Stimulated activated effector memory CD8-positive, alpha-beta T cell treated with anti-CD3 and anti-CD28 coated beads, Interleukin-12 subunit alpha, Interleukin-12 subunit beta, amount 100 ng/mL, for 72 hours (primary cell): ENCODE results near the gene DCLRE1C.
A peak's percentile ranks its signal among the peaks of the same experiment; 100 is the strongest.
"Not testable (repeated sequence)": the region's sequence is repeated elsewhere in the genome, so short reads cannot be mapped to it uniquely, and the experiment has no call there.

ENCODE experiments used
- ATAC-seq: fragments of 150-1000 bp; cut with Tn5 transposase; 2 replicates; pipeline ENCODE4 v1.10.0; 2021
- DNase-seq, 2 donors: peaks; one replicate each; pipeline ENCODE4 v3.0.0; 2021 to 2022; ENCODE audit warnings: low spot score in 2 of 2
- H3K27ac Mint-ChIP-seq: one replicate; pipeline ENCODE4 v1.8.0; 2022; ENCODE audit warnings: mild to moderate bottlenecking, mixed read lengths
- H3K36me3 Mint-ChIP-seq: one replicate; pipeline ENCODE4 v1.8.0; 2022; ENCODE audit warnings: mild to moderate bottlenecking, mixed read lengths
- H3K4me1 Mint-ChIP-seq: one replicate; pipeline ENCODE4 v1.8.0; 2022; ENCODE audit warnings: mixed read lengths
- H3K4me3 Mint-ChIP-seq: one replicate; pipeline ENCODE4 v1.8.0; 2022; ENCODE audit warnings: mild to moderate bottlenecking, mixed read lengths
- H3K9me3 Mint-ChIP-seq: one replicate; pipeline ENCODE4 v1.8.0; 2022; ENCODE audit warnings: mixed read lengths

Gene DCLRE1C

DNA sequence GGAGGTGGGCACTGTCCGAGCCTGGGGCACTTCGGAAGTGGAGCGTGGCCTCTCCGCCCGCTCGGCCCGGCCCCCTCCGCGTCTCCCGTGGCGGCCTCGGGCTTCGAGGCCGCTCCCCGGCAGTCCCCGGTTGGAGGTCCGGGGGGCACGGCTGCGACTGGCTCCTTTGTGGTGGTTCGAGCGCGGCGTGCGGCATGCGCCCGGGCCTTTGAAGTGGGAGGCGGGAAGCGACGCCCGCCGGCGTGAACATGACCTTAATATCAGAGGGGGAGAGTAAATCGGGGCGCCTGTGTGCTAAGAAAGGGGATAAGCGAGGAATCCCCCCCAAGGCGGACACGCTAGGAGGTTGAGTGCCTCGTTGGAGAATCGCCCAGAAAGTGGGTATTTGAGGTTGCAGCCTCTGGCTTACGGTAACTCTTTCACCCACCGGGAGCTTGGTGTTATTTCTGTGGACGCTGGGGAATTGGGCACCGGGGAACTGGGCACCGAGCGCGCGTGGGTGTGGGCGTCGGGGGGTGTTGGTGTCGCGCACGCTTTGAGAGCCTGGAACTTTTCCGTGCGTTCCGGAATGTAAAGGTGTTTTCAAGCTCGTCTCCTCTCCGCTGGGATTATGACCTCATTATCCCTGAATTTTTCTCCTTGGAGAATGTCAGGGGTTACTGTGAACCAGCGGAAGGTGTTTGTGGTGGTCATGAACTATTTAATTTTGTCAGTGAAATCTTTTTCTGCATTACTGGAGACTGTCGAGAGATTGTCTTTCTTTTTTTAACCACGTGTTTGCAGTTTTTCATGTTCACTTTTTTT lies 74.6 kb downstream of the DCLRE1C start:
- H3K9me3 Mint-ChIP-seq, result no peaks in the 10 kb centered on the region
- ATAC-seq (peak; percentile 27), DNase-seq (peak in 1 of 2 donors; percentile 18)
- peaks cover 14% of the 10 kb centered on the region for H3K36me3 Mint-ChIP-seq
- H3K4me1 Mint-ChIP-seq, result peaks cover 39% of the 10 kb centered on the region
- peak overlapping the region; percentile 89 for H3K27ac Mint-ChIP-seq
- peak overlapping the region; percentile 92 for H3K4me3 Mint-ChIP-seq

DNA sequence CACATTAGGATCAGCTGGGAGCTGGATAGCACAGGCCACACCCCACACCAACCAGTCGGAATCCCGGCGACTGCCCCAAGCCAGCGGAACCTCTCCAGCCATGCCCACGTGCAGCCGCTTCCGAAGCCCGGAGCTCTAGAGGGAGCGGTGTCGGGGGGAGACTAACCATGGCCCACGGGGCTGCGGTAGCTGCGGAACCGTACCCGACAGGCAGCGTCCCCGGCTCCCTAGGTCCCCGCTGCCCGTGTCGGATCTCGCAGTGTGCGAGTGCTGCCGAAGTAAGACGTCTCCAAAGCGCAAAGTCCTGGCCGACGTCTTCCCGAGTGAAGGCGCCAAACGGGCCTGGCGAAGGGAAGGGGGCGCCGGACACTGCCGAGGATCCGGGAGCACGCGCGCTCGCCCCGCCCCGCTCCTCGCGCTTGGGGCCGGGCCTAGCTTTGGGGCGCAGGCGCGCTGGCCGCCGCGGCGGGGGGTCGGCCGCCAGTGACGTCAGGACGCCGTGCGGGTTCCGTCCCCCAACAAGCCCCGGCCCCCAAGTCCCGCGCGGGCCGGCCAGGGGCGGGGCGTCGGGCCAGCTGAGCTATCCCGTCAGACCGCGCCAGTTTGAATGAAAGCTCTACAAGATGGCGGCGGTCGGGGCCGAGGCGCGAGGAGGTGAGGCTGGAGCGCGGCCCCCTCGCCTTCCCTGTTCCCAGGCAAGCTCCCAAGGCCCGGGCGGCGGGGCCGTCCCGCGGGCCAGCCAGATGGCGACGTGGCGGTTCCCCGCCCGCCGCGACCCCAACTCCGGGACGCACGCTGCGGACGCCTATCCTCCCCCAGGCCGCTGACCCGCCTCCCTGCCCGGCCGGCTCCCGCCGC lies 75.4 kb downstream of the DCLRE1C start, which contains the start of gene SUV39H2:
SUV39H2 (plus strand) TSS at position 601 of the 858 bp plus-strand sequence; CDS start at position 624, 23 bp downstream.
- H3K9me3 Mint-ChIP-seq, result no peaks in the 10 kb centered on the region
- peaks cover 11% of the 10 kb centered on the region for H3K36me3 Mint-ChIP-seq
- ATAC-seq (peak; percentile 97), DNase-seq (peak; percentile 94 to 96)
- H3K4me3 Mint-ChIP-seq, result peak within 1 kb of the TSS; percentile 92
- peaks cover 34% of the 10 kb centered on the region for H3K4me1 Mint-ChIP-seq
- H3K27ac Mint-ChIP-seq, result peak within 1 kb of the TSS; percentile 89

DNA sequence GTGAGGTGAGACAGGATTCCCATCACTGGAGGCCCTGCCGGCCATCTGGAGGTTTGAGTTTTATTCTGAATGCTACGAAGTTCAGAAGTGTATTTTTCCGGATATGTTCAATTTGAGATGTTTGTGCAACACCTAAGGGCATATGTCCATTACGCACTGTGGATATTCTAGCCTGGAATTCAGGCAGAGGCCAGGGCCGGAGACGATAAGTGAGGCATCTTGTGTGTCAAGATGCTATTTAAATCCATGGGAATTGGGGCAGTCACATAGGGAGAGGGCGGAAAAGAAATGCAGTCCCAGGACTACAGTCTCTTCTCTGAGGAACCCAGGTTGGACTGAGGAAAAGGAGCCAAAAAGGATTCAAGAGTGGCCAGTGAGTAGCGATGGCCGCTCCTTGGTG lies 77.1 kb downstream of the DCLRE1C start:
- Mint-ChIP-seq H3K4me3 (peak overlapping the region; percentile 92), H3K27ac (peak overlapping the region; percentile 38), H3K4me1 (peaks cover 29% of the 10 kb centered on the region)

DNA sequence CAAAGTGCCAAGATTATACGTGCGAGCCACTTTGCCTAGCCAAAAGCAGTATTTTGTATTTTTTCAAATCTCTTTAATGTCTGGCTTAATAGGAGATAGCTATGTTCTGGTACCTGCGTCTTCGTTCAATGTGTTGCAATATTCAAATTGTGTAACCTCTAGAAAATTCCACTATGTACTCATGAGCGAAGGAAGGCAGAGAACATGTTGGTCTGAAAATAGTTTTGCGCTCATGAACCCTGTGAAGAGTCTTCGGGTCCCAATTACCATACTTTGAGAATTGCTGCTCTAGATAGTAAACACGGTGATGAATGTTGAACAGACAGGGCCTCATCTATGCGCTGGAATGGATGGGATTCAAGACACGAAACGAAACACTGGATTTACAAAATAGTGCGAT lies 78.0 kb downstream of the DCLRE1C start:
- no peak overlapping the region for H3K4me3 Mint-ChIP-seq
- H3K36me3 Mint-ChIP-seq, result peaks cover 30% of the 10 kb centered on the region
- no peak overlapping the region for H3K27ac Mint-ChIP-seq
- DNase-seq (no peak), ATAC-seq (no peak)
- no peaks in the 10 kb centered on the region for H3K9me3 Mint-ChIP-seq
- peaks cover 29% of the 10 kb centered on the region for H3K4me1 Mint-ChIP-seq

More for the DNA sequence above, 77.1 kb downstream of the DCLRE1C start:
- DNase-seq (no peak), ATAC-seq (no peak)
- no peaks in the 10 kb centered on the region for H3K9me3 Mint-ChIP-seq
- peaks cover 22% of the 10 kb centered on the region for H3K36me3 Mint-ChIP-seq

DNA sequence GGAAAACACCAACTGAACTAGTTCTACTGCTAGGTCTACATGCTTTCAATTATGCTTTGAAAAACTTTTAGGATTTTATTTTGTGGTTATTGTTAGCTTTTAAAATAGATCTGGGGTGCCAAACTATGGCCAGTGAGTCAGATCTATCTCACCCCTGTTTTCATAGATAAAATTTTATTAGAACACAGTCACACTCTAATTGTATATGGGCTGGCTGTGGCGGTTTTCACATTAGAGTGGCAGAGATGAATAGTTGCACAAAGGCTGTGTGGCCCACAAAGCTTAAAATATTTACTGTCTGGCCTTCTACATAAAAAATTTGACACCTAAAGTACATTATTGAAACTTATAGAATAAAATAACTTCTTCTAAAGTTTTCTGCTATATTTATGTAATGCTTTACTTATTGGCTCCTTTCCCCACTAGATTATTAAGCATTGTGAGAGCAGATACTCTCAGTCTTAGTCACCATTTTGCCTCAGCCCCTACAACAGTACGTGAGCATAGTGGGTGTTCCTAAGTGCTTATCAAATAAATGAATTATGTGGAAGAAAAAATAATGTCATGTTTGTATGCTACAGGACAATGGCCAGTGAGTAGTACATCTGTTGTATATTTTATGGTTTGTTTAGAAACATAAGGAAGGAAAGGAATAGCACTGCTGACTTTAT lies 80.7 kb downstream of the DCLRE1C start:
- no peak overlapping the region for H3K4me3 Mint-ChIP-seq
- H3K4me1 Mint-ChIP-seq, result peaks cover 17% of the 10 kb centered on the region
- peak; percentile 60 for ATAC-seq
- DNase-seq, result no peak
- peaks cover 51% of the 10 kb centered on the region for H3K36me3 Mint-ChIP-seq
- H3K9me3 Mint-ChIP-seq, result no peaks in the 10 kb centered on the region
- H3K27ac Mint-ChIP-seq, result peak overlapping the region; percentile 32

DNA sequence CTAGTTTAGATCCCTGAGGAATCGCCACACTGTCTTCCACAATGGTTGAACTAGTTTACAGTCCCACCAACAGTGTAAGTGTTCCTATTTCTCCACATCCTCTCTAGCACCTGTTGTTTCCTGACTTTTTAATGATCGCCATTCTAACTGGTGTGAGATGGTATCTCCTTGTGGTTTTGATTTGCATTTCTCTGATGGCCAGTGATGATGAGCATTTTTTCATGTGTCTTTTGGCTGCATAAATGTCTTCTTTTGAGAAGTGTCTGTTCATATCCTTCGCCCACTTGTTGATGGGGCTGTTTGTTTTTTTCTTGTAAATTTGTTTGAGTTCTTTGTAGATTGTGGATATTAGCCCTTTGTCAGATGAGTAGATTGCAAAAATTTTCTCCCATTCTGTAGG lies 89.0 kb downstream of the DCLRE1C start:
- H3K27ac Mint-ChIP-seq, DNase-seq, H3K9me3 Mint-ChIP-seq, ATAC-seq, H3K4me3 Mint-ChIP-seq, H3K4me1 Mint-ChIP-seq: not testable (repeated sequence)
- H3K36me3 Mint-ChIP-seq, result peaks cover 78% of the 10 kb centered on the region

DNA sequence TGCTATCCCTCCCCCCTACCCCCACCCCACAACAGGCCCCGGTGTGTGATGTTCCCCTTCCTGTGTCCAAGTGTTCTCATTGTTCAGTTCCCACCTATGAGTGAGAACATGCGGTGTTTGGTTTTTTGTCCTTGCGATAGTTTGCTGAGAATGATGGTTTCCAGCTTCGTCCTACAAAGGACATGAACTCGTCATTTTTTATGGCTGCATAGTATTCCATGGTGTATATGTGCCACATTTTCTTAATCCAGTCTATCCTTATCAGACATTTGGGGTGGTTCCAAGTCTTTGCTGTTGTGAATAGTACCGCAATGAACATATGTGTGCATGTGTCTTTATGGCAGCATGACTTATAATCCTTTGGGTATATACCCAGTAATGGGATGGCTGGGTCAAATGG lies 89.4 kb downstream of the DCLRE1C start:
- H3K36me3 Mint-ChIP-seq, result peaks cover 76% of the 10 kb centered on the region
- not testable (repeated sequence) for ATAC-seq

DNA sequence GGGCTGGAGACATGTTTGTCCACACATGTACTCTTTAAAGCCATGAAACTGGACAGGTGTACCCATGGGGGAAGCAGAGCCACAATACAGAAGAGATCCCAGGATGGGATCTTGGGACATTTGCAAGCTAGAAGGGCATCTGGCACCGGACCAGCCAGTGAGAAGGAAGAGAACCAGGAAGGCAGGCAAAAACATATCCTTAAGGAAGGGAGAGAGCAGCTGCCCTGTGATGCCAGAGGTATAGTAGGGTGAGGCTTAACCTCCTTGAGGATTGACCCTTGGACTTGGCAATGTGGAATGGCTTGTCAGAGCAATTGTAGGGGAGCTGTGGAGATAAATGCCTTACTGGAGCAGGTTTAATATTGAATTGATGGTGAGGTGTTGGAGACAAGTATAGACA lies 93.1 kb downstream of the DCLRE1C start:
- no peak for ATAC-seq
- Mint-ChIP-seq H3K27ac (peak overlapping the region; percentile 77), H3K36me3 (peaks cover 75% of the 10 kb centered on the region), H3K4me3 (no peak overlapping the region), H3K9me3 (no peaks in the 10 kb centered on the region), H3K4me1 (peaks cover 15% of the 10 kb centered on the region)
- no peak for DNase-seq

More for the DNA sequence above, 89.4 kb downstream of the DCLRE1C start:
- H3K27ac Mint-ChIP-seq, H3K4me1 Mint-ChIP-seq, H3K9me3 Mint-ChIP-seq, DNase-seq, H3K4me3 Mint-ChIP-seq: not testable (repeated sequence)

DNA sequence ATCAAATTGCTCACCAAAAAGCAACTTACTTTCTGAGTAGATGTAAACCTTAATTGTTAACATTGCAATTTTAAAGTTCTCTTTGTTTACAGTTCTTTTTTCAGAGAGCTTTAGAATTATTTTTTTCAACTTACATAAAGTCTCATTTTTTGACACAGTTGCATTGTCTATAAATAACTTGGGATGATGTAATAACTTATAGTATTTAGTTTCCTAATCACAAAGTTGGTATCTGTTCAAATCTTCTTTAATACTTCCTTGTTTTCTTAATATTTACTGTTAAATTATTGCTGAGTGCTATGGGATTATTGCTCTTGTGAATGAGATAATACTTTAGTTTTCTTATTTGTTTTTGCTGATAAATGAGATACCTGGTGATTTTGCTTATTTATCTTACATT lies 94.1 kb downstream of the DCLRE1C start:
- ATAC-seq (no peak), DNase-seq (no peak)
- Mint-ChIP-seq H3K4me3 (no peak overlapping the region), H3K27ac (peak overlapping the region; percentile 77), H3K4me1 (peaks cover 15% of the 10 kb centered on the region), H3K9me3 (no peaks in the 10 kb centered on the region), H3K36me3 (peaks cover 81% of the 10 kb centered on the region)

DNA sequence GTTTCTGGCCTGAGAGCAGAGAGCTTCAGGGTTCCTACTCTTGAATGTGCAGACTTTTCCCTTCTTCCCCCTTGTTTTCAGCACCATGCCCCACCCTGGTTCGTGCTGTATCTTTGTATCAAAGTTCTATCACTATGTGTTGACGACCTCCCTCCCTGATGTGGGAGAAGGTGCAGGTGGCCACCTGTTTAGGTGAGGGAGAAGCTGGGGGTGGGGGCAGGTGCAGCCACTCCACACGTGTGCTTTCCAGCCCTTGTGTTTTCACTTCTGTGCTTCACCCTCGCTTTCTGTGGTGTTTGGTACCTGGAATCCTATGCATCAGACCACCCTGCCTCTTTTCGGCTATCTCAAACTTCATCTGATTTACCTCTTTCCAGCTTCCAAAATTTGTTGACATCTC lies 94.9 kb downstream of the DCLRE1C start:
- Mint-ChIP-seq H3K36me3 (peaks cover 83% of the 10 kb centered on the region), H3K4me1 (peaks cover 15% of the 10 kb centered on the region), H3K27ac (peak overlapping the region; percentile 45), H3K9me3 (no peaks in the 10 kb centered on the region), H3K4me3 (no peak overlapping the region)
- DNase-seq (no peak), ATAC-seq (no peak)

DNA sequence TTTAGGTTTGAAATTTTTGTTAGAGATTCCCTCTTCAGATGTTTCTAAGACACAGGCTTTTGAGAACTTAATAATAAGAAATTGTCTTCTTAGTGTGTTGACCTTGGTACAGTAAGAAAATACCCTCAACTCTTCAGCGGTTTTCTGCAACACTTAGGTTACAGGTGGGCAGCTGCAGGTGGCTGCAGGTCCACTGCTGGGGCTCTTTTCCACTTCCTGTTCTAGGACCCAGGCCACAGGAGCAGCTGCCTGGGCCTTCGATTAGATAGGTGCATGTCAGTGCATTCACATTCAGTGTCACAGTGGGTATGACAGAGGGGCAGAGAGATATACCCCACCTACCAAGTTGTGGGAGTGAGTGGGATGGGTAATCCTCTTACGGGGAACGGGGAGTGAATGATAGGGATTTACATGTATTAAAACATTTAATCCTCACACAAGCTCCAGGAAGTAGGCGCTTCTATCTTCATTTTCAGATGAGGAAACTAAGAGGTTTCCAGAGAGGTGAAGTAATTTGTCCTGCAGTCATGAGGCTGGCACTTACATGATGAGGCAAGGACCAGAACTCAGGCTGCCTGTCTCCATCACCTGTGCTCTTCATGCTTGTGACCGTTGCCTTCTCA lies 95.4 kb downstream of the DCLRE1C start:
- peaks cover 89% of the 10 kb centered on the region for H3K36me3 Mint-ChIP-seq
- no peak for DNase-seq
- no peak overlapping the region for H3K4me3 Mint-ChIP-seq
- peaks cover 15% of the 10 kb centered on the region for H3K4me1 Mint-ChIP-seq
- H3K27ac Mint-ChIP-seq, result peak overlapping the region; percentile 45
- no peaks in the 10 kb centered on the region for H3K9me3 Mint-ChIP-seq
- no peak for ATAC-seq

DNA sequence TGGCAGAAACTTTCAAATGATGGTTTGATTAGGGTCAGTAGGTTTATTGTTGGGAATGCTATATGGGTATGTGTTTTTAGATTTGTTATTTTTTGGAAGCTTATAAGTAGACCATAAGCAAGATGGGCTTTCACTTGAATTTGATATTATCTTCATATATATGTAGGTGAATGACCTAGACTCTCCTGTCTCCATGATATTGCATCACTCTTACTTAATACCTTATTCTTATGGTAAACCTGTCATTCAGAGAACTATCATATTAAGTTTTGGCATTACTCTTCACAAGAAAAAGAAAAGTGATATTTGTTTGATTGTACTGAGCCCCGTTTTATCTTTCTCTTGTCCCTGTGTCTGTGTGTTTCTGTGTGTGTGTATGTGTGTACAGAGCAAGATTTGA lies 98.4 kb downstream of the DCLRE1C start:
- no peak for ATAC-seq
- DNase-seq, result no peak
- Mint-ChIP-seq H3K36me3 (peaks cover 93% of the 10 kb centered on the region), H3K9me3 (no peaks in the 10 kb centered on the region), H3K4me1 (peaks cover 11% of the 10 kb centered on the region), H3K4me3 (no peak overlapping the region), H3K27ac (no peak overlapping the region)

DNA sequence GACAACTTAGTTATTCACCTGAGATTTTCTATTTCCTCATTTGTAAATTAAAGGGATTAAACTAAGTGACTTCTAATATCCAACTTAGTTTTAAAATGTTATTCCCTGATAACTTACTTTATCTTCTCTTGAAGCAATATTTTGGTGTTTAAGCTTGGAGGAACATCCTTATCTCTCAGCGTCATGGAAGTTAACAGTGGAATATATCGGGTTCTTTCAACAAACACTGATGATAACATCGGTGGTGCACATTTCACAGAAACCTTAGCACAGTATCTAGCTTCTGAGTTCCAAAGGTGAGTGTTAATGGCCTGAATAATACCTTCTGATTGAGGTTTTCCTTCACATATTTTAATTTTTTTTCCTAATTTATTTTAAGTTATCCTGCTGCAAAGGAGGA lies 101.7 kb downstream of the DCLRE1C start:
- no peak overlapping the region for H3K4me3 Mint-ChIP-seq
- peaks cover 92% of the 10 kb centered on the region for H3K36me3 Mint-ChIP-seq
- DNase-seq, result no peak
- H3K27ac Mint-ChIP-seq, result no peak overlapping the region
- ATAC-seq, result no peak
- no peaks in the 10 kb centered on the region for H3K9me3 Mint-ChIP-seq
- no peaks in the 10 kb centered on the region for H3K4me1 Mint-ChIP-seq
